ENCODE results near the gene NBEAL2.
"Not testable (repeated sequence)": the region's sequence is repeated elsewhere in the genome, so short reads cannot be mapped to it uniquely, and the experiment has no call there.

NBEAL2 gene

GRCh38 chr3:47016086-47016933 is 36.8 kb downstream of the NBEAL2 start:
- DNase-seq = no peak

GRCh38 chr3:47016934-47017435 is 37.5 kb downstream of the NBEAL2 start:
- DNase-seq = peak; percentile 55

GRCh38 chr3:47017504-47018268 is 38.2 kb downstream of the NBEAL2 start:
- no peak for DNase-seq

- no peak for DNase-seq
Observed at GRCh38 chr3:47018269-47018611, 38.8 kb downstream of the NBEAL2 start.

GRCh38 chr3:47019201-47019600 is 39.7 kb downstream of the NBEAL2 start:
- peak; percentile 56 for DNase-seq

GRCh38 chr3:47020311-47020710 is 40.8 kb downstream of the NBEAL2 start:
- no peak for DNase-seq

GRCh38 chr3:47022641-47023071 is 43.2 kb downstream of the NBEAL2 start:
- DNase-seq = no peak

GRCh38 chr3:47024932-47025331 is 45.5 kb downstream of the NBEAL2 start:
- DNase-seq = no peak

GRCh38 chr3:47026432-47026831 is 47.0 kb downstream of the NBEAL2 start:
- DNase-seq = not testable (repeated sequence)

GRCh38 chr3:47028146-47028545 is 48.7 kb downstream of the NBEAL2 start:
- no peak for DNase-seq

- DNase-seq = no peak
Observed at GRCh38 chr3:47028667-47029066, 49.2 kb downstream of the NBEAL2 start.

GRCh38 chr3:47031041-47031440 is 51.6 kb downstream of the NBEAL2 start:
- DNase-seq = not testable (repeated sequence)

GRCh38 chr3:47034868-47035489 is 55.5 kb downstream of the NBEAL2 start:
- DNase-seq = no peak

- DNase-seq = no peak
Observed at GRCh38 chr3:47035645-47036044, 56.2 kb downstream of the NBEAL2 start.

GRCh38 chr3:47036145-47036544 is 56.7 kb downstream of the NBEAL2 start:
- no peak for DNase-seq

- not testable (repeated sequence) for DNase-seq
Observed at GRCh38 chr3:47037302-47037701, 57.8 kb downstream of the NBEAL2 start.

GRCh38 chr3:47041114-47041513 is 61.6 kb downstream of the NBEAL2 start:
- no peak for DNase-seq

GRCh38 chr3:47042231-47042791 is 62.8 kb downstream of the NBEAL2 start:
- DNase-seq = no peak

- DNase-seq = no peak
Observed at GRCh38 chr3:47047069-47047468, 67.6 kb downstream of the NBEAL2 start.

- DNase-seq = no peak
Observed at GRCh38 chr3:47047673-47048072, 68.2 kb downstream of the NBEAL2 start.

- DNase-seq = no peak
Observed at GRCh38 chr3:47054412-47054811, 74.9 kb downstream of the NBEAL2 start.

- no peak for DNase-seq
Observed at GRCh38 chr3:47056705-47057104, 77.2 kb downstream of the NBEAL2 start.

- DNase-seq = peak; percentile 89
Observed at GRCh38 chr3:47057212-47057671, 77.8 kb downstream of the NBEAL2 start.
